ENCODE data around the gene CDCP1.
"Not testable (repeated sequence)": the region's sequence is repeated elsewhere in the genome, so short reads cannot be mapped to it uniquely, and the experiment has no call there.

CDCP1 gene

DNA sequence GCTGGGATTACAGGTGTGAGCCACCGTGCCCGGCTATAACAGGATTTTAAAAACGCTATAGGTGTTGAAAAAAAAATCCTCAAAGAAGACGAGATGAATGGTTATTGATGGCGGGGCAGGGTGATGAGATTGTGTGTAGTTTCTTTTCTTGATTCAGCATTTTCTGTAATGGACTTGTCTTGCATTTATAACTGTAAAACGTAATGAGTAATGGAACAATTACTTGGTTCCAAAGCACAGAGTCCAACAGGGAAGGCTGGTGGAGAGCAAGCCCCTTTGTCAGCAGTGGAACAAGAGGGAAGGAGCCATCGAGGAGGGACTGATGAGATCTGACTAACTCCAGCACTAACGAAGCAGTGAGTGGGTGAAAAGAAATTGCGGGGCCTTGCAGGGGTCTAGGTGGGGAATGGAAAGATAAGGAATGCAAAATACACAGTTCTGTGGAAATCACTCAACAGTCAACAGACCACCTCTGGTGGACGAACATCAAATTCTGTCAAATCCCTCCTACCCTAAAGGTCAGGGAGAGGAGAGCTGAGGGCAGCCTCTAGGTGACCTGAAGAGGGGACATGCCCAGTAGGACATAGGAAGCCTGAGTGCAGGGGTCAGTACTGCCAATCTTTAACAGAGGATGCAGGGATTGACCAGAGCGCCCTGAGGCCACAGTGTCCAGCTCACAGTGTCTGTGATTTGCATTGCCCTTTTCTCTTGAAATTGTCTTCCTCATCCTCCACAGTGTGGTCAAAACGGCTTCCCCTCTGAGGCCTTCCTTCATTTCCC is 23.1 kb upstream of the CDCP1 start:
- peak; percentile 69 for DNase-seq

DNA sequence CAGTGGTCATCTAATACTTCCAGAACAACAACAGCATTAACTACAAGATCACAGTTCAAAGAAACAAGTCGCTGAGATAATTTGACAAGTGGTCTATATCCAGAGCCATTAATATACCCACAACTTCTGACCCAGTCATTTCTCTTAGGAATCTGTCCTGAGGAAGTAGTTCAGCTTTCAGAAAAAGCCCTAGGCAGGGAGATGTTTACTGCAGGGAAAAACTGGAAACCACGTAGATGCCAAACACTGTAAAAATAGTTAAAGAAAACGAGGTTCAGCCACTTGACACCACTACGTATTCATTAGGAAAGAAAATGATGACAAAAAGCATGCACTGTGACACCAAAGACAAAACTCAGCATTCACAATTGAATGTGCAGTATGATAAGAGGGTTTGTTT is 22.3 kb upstream of the CDCP1 start:
- no peak for DNase-seq

DNA sequence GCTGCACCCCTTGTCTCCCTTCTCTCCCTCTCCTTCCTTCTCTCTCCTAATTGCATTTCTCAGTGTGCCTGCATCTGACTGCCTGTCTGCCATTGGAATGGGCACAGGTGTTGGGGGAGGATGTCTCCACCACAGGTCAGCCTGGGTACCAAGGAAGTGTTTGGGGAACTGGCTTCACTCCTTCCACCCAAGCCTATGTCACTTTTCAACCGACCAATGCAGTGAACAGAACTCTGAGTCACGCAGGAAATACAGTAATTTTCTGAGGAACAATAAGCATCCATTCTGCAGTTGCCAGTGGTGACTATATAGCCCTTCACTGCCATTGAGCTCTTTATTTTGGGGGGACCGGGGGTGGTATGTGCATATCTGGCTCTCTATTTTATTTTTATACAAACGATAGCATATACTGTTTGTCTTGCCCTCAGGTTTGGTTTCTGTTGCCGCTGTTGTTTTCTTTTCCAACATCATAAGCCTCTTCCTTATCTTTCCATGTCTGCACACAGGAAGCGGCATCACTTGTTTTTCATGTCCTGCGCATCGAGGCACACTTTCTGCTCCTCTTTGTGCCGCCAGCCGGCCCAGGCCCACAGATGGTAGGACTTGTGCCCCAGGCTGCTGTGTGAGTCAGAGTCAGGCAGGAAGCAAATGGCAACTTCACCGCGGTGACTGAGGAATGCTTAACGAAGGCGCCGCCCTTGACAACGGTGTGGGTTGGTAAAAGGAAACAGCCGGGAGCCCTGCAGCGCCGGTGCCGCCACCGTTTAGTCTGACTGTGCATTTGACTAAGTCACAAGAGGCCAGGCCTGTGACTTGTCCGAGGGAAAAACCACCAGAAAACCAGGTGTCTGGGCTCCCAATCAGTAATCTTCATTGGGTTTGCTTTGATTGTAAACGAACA is 21.1 kb upstream of the CDCP1 start:
- DNase-seq = peak; percentile 99

DNA sequence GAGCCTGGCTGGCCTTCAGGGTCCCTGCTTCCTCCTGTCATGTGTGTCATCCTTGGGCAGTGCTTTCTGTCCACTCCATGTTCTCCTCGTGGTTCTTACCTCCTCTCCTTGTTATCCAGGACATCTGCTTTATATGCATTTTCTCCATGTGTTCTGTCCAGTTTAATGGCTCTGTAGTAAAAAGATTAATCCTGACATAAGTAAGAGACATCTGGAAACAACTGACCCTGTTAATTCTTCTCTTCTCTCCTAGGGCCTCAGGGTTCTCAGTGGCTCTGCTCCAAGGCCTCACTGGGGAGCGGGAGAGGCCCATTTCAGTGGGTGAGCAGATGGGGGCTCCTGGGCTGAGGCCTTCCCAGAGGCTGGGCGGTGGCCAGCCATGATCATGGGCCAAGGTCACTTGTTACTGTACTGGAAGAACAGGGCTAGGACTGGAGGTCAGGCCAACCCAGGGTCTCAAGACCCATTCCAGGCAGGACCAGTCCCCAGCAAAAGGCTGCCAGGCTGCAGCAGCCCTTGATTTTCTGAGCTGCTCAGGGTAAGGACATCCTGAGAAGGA is 20.2 kb upstream of the CDCP1 start:
- DNase-seq = no peak

DNA sequence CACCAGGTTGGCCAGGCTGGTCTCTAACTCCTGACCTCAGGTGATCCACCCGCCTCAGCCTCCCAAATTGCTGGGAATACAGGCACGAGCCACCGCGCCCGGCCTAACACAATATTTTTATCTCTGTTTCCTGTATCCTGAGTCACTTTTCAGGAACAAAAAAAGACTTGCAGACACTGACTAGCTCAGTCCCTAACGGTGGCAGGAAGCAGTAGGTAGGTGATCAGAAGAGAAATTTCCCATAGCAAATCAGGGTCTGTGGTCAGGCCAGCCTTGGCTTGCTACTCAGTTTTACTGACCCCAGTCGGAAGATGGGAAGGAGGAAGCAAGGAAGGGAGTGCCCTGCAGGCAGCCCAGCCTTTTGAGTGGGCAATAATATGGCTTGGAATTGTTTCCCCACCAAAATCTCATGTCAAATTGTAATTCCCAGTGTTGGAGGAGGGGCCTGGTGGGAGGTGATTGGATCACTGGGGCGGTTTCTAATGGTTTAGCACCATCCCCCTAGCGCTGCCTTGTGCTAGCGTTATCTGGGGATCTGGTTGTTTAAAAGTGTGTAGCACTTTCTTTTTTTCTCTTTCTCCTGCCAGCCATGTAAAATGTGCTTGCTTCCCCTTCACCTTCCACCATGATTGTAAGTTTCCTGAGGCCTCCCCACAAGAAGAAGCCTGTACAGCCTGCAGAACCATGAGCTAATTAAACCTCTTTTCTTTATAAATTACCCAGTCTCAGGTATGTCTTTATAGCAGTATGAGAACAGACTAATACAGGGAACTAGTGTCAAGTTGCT is 19.5 kb upstream of the CDCP1 start:
- no peak for DNase-seq

DNA sequence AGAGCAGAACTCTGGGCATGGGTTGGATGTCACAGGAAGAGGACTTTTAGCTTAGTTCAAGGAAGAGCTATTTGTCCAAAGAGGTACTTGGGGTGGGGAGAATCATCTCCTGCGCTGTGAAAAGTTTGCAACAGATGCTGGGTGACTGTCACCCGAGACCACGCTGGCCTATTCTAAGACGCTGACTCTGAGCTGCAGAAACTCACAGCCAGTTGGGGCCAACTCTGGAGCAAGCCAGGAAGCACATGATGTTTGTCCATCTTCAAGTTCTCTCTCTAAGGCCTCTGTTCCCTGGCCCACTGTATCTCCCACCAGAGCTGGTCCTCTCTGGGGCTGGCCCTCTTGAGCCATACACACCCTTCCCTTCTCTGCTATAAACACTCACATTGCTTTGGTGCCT is 17.9 kb upstream of the CDCP1 start:
- DNase-seq = no peak

DNA sequence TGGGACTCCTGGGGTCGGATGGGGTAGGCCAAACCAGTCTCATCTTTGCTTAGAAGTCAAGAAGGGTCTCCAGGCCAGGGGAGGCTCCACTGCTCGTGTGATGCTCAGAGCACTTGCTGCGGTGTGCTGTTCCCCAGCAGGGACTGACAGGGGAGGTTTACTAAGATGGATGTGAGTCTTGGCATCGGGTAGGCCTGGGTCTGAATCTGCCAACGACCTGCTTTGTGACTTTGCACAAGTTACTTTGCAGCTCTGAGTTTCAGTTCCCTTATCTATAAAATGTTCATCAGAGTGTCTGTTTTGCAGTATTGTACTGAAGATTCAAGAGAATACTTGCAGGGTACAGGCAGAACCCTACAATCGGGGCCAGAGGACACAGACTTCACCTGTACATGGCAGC is 17.3 kb upstream of the CDCP1 start:
- no peak for DNase-seq

DNA sequence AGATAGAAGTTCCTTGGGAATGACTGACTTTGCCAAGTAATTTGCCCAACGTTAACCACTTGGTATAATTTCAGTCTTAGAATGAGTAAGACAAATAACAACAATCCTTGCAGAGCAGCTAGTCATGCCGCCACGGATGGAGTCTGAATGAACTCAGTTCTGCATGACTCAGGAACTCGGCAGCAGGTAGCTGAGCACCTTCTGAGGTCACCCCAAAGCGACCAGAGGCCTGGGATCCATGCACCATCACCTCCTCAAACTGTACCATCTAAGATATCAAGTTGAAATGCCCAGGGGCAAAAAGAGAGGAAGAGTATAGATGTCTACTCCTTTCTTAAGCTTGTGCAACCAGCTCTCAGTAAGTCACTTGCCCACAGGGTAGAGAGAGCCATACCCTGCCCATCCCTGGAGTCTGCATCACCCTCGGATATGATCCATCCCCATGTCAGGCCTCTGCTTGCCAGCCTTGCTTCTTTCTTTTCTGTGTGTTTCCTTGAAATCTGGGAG is 8.5 kb upstream of the CDCP1 start:
- DNase-seq = no peak

DNA sequence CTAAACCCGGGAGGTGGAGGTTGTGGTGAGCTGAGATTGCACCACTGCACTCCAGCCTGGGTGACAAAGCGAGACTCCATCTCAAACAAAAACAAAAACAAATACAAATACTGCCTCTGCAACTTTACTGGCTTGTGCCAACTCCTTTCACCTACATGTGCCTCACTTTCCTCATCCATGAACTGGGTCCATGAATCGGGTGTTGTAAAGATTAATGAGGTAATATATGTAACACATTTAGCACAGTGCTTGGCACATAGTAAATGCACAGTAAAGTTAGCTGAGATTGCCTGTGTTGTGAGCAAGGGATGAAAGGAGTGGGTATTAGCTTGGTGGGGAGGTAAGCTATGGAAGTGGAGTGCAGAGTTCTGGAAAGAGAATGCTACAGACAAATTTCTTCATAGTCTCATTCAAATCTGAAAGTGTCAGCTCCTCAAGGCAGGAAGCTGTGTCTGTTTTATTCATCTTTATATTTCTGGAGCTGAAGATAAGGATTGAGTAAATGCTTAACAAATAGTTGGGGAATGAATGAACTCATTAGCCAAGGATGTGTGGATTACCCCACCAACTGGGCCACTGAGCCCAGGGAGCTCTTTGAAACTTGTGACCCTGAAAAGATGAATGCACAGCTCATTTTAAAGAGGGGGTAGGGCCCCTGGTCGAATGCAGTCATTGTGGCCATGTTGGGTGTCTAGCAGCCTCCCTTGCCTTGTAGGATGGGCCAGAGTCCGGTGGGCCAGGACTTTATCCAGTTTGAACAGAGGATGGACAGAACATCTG is 7.7 kb upstream of the CDCP1 start:
- DNase-seq = no peak

DNA sequence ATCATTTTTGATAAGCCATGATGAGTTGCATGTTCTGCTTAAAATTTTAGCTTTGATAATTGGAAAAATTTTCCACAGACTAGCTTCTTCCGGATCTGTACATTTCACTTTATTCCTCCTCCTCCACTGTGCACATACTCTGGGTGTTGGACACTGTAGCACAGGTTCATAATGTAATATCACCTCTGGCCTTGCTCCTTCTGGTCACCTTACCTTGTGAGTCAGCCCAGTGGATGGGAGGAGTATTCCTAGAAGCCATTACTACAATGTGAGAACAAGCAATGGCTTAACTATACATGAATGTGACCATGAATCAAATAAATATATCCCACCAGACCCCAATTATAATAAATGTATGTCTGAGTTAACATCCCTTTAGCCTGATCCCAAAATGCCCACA is 6.1 kb upstream of the CDCP1 start:
- DNase-seq = no peak

DNA sequence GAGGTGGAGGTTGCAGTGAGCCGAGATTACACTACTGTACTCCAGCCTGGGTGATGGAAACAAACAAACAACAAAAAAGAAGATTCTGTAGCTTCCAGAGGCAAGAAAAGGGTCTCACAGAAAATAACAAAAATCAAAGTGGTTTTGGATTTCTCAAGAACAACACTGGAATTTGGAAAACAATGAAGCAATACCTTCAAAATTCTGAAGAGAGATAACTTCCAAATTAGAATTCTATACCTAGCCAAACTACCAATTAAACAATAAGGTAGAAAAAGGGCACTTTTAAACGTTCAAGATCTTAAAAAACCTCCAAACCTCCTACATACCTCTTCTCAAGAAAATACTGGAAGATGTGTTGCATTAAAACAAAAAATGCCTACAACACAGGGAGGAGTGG is 4.9 kb upstream of the CDCP1 start:
- DNase-seq = no peak

DNA sequence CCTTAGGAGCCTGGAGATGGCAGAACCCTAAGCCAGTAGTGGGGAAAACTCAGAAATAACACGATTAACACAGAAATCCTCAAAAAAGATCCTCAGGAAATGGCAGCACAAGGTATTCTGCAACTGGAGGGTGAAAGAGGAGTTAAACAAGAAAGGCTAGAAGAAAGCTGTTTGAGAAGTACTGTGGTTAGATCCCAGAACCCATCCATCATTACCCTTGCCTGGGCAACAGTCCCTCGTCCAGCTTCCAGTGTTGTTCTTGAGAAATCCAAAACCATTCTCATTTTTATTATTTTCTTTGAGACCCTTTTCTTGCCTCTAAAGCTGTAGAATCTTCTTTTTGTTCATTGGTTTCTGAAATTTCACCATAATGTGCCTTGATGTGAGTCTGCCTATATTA is 2.7 kb upstream of the CDCP1 start:
- no peak for DNase-seq

DNA sequence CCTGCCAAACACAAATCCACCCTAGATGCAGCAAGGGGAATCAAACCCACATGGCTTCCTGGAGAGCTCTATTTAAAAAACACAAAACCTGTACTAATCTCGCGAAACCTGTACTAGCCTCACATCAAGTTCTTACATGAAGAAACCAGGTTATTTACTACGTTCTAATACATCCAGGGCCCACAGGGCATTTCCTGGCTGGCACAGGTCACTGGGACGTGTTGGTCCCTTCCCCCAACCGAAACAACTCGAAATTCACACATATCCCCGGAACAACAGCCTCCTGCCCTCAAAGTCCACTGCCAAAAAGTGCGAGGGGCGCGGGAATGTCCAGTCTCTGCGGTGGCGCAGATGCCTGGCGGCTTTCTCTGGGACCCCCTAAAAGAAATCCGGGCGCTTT is 955 bp downstream of the CDCP1 start:
- DNase-seq = no peak

DNA sequence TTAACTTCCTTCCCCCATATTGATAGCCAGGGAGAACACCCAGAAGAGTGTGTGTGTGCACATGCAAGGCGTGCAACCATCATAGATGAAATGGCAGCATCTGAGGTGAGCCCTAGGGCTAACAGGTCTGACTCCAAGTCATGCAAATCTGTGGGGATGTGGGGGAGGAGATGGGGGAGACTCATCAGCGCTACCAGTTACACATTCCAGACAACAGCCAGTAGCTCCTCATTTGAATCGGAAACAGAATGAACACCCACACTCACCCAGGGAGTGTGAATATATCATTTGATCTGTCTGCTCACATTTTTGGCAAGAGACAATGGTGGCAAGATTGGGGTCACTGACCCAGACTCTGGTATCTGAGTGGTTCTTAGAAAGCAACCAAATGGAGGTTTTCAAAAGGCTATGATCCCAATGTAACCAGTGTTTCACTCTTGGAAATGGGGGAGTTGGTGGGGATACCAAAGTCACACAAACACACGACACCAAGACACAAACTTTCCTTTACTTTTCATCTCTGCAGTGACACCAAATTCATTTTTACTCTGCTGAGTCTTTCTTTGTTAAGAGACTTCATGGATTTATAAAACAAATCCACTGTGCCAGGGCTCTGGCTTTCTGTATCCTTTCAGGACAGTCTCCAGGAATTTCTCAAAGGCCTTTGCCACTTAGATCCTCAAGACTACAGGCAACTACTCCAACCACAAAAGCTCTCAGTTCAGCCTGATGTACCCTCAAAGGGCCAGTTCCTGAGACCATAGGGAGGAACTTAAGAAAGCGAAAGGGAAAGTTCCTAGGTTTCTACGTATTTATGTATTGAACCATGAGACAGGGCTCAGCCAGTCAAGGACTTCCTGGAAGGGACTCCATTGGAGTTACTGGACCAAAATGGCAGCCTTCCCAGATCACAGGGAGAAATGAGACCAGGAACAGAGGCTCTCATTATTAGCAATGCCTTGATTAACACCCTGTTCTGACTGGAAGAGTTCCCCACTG is 2.2 kb downstream of the CDCP1 start:
- no peak for DNase-seq

DNA sequence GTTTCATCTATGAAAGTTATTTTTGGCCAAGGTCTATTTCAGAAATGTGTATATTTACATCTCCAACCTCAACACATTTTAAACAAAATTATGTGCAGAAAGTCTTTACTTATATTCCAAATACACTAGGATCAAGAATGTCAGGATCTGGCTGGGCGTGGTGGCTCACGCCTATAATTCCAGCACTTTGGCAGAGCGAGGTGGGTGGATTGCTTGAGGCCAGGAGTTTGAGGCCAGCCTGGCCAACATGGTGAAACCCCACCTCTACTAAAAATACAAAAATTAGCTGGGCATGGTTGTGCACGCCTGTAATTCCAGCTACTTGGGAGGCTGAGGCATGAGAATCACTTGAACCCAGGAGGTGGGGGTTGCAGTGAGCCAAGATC is 5.4 kb downstream of the CDCP1 start:
- DNase-seq = not testable (repeated sequence)

DNA sequence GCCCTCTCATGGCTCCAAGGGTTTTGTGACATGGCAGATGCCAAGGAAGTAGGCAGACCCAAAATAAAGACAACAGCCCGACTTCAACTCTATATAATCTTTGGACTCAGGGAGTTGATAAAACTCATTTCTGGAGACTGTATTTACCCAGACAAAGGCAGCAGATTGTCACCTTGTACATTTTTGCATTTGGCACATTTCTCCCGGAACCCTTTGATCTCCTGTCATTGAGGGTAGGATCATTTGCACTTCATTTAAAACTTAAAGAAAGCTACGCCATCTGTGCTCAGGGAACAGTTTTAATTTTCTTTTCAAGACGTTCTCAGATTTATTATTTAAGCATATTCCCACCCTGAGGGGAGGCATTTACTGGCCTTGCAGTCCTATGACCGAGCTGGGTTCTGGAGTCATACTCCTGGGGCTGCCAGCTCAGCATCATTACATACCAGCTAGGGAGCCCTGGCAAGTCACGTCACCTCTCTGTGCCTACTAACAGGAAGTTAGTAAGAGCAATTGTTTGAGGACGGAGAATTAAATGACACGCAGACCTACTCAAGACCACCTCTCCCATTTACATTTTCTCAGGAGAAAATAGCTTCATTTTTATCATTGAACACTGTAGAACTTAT is 5.9 kb downstream of the CDCP1 start:
- no peak for DNase-seq

DNA sequence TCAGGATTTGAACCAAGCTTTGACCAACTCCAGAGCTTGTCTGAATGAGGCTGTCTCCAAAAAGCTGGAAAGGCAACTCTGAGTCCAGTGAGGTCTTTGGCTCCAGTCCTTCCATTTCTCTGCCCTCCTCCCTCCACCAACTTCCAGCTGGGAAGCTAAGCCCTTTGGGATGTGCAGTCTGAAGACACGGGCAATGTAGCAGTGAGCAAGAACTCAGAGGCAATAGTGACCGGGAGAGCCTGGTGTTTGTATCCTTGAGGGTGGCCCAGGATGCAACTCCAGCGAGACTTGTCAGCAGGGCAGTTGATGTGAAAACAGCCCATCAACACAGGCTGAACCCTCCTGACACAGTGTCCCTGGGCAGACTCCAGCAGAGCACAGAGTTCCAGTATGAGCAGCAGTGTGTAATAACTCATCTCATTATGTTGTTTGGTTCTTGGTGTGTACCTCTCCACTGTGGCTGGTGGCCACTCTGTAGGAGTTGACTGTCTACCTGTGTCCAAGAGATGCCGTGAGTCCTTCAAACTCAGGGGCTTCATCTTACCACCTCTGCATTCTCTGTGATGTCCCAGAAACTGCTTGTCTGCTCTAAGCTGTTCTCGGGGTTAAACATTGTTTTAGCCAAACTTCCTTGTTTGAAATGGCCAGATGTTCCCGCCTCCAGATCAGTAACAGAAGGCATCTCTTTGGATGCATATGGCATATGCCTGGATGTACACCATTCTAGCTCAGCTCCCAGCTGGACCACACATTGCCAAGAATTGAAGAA is 6.6 kb downstream of the CDCP1 start:
- DNase-seq = no peak

DNA sequence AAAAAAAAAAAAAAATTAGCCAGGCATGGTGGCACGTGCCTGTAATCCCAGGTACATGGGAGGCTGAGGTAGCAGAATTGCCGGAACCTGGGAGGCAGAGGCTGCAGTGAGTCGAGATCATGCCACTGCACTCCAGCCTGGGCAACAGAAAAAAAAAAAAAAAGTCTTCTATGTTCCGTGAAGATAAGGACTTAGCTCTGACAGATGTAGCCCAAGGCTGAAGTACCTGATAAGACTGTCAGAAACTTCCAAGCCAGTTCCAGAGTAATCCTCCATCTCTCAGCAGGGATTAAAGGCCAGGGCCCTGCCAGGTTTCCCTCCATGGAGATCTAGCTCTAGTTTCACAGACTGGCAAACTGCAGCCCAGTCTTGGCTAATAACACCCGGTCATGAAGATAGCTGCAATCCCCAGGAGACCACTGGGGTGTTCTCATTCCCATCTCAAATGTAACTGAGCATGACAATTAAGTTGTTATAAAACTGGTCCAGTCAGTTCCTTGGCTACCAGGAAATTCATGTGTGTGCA is 8.5 kb downstream of the CDCP1 start:
- no peak for DNase-seq

DNA sequence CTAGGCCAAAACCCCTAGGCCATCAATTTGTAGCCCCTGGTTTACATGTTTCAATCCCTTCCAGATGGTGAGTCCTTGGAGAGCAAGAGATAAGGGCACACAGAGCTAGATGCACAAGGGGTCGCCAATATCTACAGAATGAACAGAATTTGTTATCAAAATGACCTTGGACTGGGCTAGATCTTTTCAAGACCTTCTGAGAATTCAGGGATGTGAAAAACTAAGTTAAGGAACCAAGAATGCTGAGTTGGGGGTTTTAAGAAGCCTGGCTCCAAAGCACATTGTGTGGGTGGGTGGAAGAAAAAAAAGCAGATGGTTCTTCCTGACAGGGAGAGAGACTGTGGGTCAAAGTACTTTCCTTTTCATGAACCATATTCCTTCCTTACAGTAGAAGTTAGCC is 10.2 kb downstream of the CDCP1 start:
- DNase-seq = no peak

Data from islet precursor cell (in vitro differentiated cells).